Keratinocyte (primary cell): Measurements from ENCODE around the gene IPO11. TPM values are rescaled to one million over a fixed set of nuclear protein-coding genes. Genes with fewer than 3 reads are reported as not detected.

ENCODE experiments used
- DNase-seq: peaks from one replicate; pipeline ENCODE4 v3.0.0-alpha.2; 2011; ENCODE audit warnings: low read depth, missing footprints, low spot score
- FAIRE-seq: peaks from 2 replicates; lab custom pipeline; 2011; peaks lifted over from hg19 to GRCh38; lab: Jason Lieb, UNC
- H2AFZ ChIP-seq: 2 replicates; pipeline ENCODE4 v1.6.0; 2012; ENCODE audit warnings: low read length, control low read depth, inconsistent platforms; ENCODE audit not compliant: control insufficient read depth
- H3K27ac ChIP-seq: 2 replicates; pipeline ENCODE4 v1.5.1; 2011; ENCODE audit warnings: low read length; ENCODE audit not compliant: control insufficient read depth, insufficient read depth
- H3K27me3 ChIP-seq: 3 replicates; pipeline ENCODE4 v1.6.0; 2011; ENCODE audit warnings: low read length; ENCODE audit not compliant: control insufficient read depth, insufficient read depth; ENCODE audit errors: extremely low read depth
- H3K36me3 ChIP-seq, 2 experiments: 2 replicates in 1 of 2; 3 replicates in 1 of 2; pipeline ENCODE4 v1.5.1; 2011; ENCODE audit warnings: low read length in 2 of 2, mild to moderate bottlenecking in 1 of 2; ENCODE audit not compliant: control insufficient read depth in 2 of 2, insufficient read depth in 2 of 2; ENCODE audit errors: extremely low read depth in 1 of 2
- H3K4me1 ChIP-seq: 3 replicates; pipeline ENCODE4 v1.5.1; 2011; ENCODE audit warnings: low read length; ENCODE audit not compliant: control insufficient read depth, insufficient read depth; ENCODE audit errors: extremely low read depth
- H3K4me2 ChIP-seq: 3 replicates; pipeline ENCODE4 v1.6.0; 2011; ENCODE audit warnings: low read depth, low read length; ENCODE audit not compliant: control insufficient read depth, insufficient read depth; ENCODE audit errors: extremely low read depth
- H3K4me3 ChIP-seq, 3 experiments: fragments of 200-600 bp in 1 of 3; sonication (generic) in 1 of 3; 2 replicates in 2 of 3; 3 replicates in 1 of 3; pipeline ENCODE4 v1.5.1; 2011 to 2016; ENCODE audit warnings: low read length in 3 of 3, mild to moderate bottlenecking in 3 of 3, control low read depth in 2 of 3, inconsistent platforms in 1 of 3, low read depth in 1 of 3, mixed read lengths in 1 of 3, mixed run types in 1 of 3, moderate library complexity in 1 of 3; ENCODE audit not compliant: control insufficient read depth in 2 of 3, insufficient read depth in 2 of 3; ENCODE audit errors: extremely low read depth in 1 of 3
- H3K79me2 ChIP-seq: 2 replicates; pipeline ENCODE4 v1.6.0; 2012; ENCODE audit warnings: low read length; ENCODE audit not compliant: control insufficient read depth, insufficient read depth
- H3K9ac ChIP-seq: 3 replicates; pipeline ENCODE4 v1.6.0; 2011; ENCODE audit warnings: low read length; ENCODE audit not compliant: control insufficient read depth, insufficient read depth; ENCODE audit errors: extremely low read depth
- H3K9me1 ChIP-seq: 3 replicates; pipeline ENCODE4 v1.6.0; 2011; ENCODE audit warnings: low read length; ENCODE audit not compliant: control insufficient read depth, insufficient read depth; ENCODE audit errors: extremely low read depth
- H3K9me3 ChIP-seq: 2 replicates; pipeline ENCODE4 v1.5.1; 2012; ENCODE audit warnings: low read depth, low read length; ENCODE audit not compliant: control insufficient read depth
- H4K20me1 ChIP-seq: 3 replicates; pipeline ENCODE4 v1.6.0; 2011; ENCODE audit warnings: low read length; ENCODE audit not compliant: control insufficient read depth, insufficient read depth; ENCODE audit errors: extremely low read depth
- EZH2 ChIP-seq: IDR thresholded peaks from one replicate; pipeline ENCODE4 v1.6.1; 2012; ENCODE audit warnings: inconsistent platforms, mild to moderate bottlenecking, low read length, moderate library complexity
- dilution Hi-C: fragments of 300-500 bp; cut with MboI; formaldehyde crosslinking; loops from one replicate; pipeline ENCODE4 v1.7.0; 2020; ENCODE audit warnings: low sequenced_read_pairs; ENCODE audit not compliant: extremely low pct_ligation_motif_present
- polyA plus RNA-seq, 5 experiments: library from polyadenylated mRNA; depleted of rRNA in 3 of 5; stranded (reverse) in 3 of 5; stranded (forward) in 1 of 5; unstranded in 1 of 5; fragments of >200 nt; gene quantifications; 1 replicate in 1 of 5; 2 replicates in 3 of 5; 3 replicates in 1 of 5; pipeline versions ENCODE4 v1.2.1 to v1.2.3, GENCODE V29; 2011 to 2012; ENCODE audit warnings: missing spikeins in 2 of 5, low read depth in 1 of 5, low replicate concordance in 1 of 5
- TF ChIP-seq, protein P1 (sequence below), 3 experiments: IDR thresholded peaks in 1 of 3; conservative IDR thresholded peaks in 1 of 3; optimal IDR thresholded peaks in 1 of 3; 2 replicates in 2 of 3; 3 replicates in 1 of 3; pipeline versions ENCODE3 to v1.5.1; 2011; ENCODE audit warnings: low read length in 3 of 3, mild to moderate bottlenecking in 3 of 3, moderate library complexity in 2 of 3, control low read depth in 1 of 3, inconsistent platforms in 1 of 3; ENCODE audit not compliant: insufficient read depth in 2 of 3; ENCODE audit errors: extremely low read depth in 1 of 3

IPO11 gene
- polyA plus RNA-seq, 1 donor (not counting 4 experiments of a cell fraction or from before 2014, with no cell fraction given), result 34.7 TPM

DNA sequence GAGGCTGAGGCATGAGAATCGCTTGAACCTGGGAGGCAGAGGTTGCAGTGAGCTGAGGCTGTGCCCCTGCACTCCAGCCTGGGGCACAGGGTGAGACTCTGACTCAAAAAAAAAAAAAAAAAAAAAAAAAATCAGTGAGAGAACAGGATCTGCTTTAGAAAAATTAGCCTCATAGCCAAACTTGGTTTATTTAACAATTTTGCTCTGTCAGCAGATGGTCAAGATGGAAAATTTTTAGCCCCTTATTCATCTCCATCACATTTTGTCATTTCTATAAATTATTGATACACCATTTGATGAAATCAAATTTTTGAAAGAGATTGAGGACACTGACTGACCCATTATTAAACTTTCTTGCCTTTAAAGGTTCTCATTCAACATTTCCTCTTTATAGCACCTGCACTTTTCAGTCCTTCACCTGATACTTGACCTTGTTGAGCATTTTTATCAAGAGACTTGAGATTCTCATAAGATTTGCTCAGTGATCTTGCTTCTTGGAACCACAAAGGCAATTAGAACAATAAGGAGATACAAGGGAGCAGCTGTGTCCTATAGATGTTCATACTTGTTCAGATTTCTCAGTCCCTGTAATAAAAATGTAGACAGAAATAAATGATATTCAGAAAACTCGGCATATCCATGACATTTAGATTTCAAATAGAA lies 204.2 kb downstream of the IPO11 start:
- FAIRE-seq (no peak), DNase-seq (no peak)
- Histone ChIP-seq H3K27me3 (no peaks in the 10 kb centered on the region), H4K20me1 (no peaks in the 10 kb centered on the region), H3K4me1 (no peaks in the 10 kb centered on the region), H3K79me2 (no peaks in the 10 kb centered on the region), H3K36me3 (no peaks in the 10 kb centered on the region), H3K27ac (no peak overlapping the region), H3K4me2 (no peak overlapping the region), H3K9me3 (no peaks in the 10 kb centered on the region), H3K4me3 (no peak overlapping the region), H2AFZ (no peak overlapping the region), H3K9ac (no peak overlapping the region), H3K9me1 (no peaks in the 10 kb centered on the region)
- dilution Hi-C loops, result no loop called here
- no peak for TF ChIP-seq EZH2
- TF ChIP-seq, protein P1, sequence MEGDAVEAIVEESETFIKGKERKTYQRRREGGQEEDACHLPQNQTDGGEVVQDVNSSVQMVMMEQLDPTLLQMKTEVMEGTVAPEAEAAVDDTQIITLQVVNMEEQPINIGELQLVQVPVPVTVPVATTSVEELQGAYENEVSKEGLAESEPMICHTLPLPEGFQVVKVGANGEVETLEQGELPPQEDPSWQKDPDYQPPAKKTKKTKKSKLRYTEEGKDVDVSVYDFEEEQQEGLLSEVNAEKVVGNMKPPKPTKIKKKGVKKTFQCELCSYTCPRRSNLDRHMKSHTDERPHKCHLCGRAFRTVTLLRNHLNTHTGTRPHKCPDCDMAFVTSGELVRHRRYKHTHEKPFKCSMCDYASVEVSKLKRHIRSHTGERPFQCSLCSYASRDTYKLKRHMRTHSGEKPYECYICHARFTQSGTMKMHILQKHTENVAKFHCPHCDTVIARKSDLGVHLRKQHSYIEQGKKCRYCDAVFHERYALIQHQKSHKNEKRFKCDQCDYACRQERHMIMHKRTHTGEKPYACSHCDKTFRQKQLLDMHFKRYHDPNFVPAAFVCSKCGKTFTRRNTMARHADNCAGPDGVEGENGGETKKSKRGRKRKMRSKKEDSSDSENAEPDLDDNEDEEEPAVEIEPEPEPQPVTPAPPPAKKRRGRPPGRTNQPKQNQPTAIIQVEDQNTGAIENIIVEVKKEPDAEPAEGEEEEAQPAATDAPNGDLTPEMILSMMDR (optimal IDR thresholded peaks at IDR 0.05 in 1 of 3, IDR thresholded peaks at IDR 0.05 in 1 of 3, conservative IDR thresholded peaks at IDR 0.05 in 1 of 3; ENCODE audit: extremely low read depth in 1 of 3, insufficient read depth in 2 of 3, low read length in 3 of 3), result no peak

DNA sequence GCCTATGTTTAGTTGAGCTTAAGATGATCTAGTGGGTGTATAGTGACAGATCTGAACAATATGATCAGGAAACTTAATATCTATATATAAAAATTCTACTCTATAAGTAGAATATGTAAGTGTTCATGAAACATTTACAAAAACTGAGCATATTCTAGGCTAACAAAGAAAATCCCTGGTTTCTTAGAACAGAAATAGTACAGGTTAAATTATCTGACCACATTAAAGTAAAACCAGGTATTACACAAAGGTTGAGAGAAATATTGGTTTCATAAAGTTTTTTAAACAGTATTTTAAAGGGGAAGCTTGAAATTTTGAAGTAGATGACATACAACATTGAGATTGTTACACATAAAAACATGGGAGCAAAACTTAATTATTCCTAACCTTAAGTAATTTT lies 205.4 kb downstream of the IPO11 start:
- Histone ChIP-seq H3K36me3 (no peaks in the 10 kb centered on the region), H4K20me1 (no peaks in the 10 kb centered on the region), H2AFZ (no peak overlapping the region), H3K4me1 (no peaks in the 10 kb centered on the region), H3K9ac (no peak overlapping the region), H3K27me3 (no peaks in the 10 kb centered on the region), H3K9me3 (no peaks in the 10 kb centered on the region), H3K9me1 (no peaks in the 10 kb centered on the region), H3K4me2 (no peak overlapping the region), H3K4me3 (no peak overlapping the region), H3K79me2 (no peaks in the 10 kb centered on the region), H3K27ac (no peak overlapping the region)
- TF ChIP-seq EZH2, result no peak
- TF ChIP-seq, protein P1 (optimal IDR thresholded peaks at IDR 0.05 in 1 of 3, IDR thresholded peaks at IDR 0.05 in 1 of 3, conservative IDR thresholded peaks at IDR 0.05 in 1 of 3; ENCODE audit: extremely low read depth in 1 of 3, insufficient read depth in 2 of 3, low read length in 3 of 3), result no peak
- dilution Hi-C loops, result no loop called here
- FAIRE-seq (no peak), DNase-seq (no peak)
